Stimulated activated naive CD4-positive, alpha-beta T cell treated with Interleukin-2 at 50 U/mL for 16 hours (primary cell): ENCODE measurements around the gene RNF112.
"Not testable (repeated sequence)": the region's sequence is repeated elsewhere in the genome, so short reads cannot be mapped to it uniquely, and the experiment has no call there.

Experiments used
- DNase-seq: peaks from one replicate; lab custom pipeline; 2025; lab: John Stamatoyannopoulos, UW

The RNF112 gene

DNA sequence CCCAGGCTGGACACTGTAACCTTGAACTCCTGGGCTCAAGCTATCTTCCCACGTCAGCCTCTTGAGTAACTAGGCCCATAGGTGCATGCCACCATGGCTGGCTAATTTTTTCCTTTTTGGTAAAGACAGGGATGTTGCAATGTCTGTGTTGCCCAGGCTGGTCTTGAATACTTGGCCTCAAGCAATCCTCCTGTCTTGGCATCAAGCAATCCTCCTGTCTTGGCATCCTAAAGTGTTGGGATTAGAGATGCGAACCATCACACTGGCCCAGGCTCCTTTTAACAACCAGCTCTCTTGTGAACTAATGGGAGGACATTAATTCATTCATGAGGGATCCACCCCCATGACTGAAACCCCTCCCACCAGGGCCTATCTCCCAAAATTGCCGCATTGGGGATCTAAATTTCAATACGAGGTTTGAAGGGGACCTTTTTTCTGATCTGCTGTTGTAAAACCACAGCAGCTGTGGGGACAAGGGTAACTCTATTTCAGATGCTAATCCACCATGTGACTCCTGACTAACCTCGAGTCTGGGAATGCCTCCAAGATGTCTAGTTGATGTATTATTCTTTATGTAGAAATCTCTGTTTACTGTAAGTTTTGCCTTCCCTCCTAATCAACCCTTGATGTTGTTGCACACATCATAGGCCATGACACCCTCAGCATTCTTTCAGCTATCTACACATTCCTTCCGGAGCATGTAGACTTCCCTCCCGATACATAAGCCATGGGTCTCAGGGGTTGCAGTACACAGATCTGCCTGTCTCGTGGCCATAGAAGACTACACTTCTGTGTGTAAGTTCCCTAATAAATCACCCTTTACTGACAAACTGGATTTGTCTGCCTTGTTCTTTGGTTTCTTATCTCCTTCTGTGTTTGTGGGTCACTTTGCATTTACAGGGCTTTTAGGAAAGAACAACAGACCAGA lies 37.6 kb downstream of the RNF112 start:
- DNase-seq: no peak

DNA sequence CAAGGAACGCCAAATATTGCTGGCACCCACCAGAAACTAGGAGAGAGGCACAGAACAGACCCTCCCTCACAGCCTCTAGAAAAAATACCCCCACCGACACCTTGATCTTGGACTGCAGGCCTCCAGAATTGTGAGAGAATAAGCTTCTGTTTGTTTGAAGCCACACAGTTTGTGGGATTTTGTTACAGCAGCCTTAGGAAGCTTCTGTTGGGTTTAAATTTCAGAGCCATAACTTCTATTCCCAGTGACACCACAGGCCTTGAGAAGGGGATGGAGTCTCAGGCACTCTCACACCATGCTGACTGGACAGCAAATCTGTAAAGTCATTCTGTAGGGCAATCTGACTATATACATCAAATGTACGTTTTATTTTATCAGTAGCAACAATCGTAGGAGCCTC lies 38.6 kb downstream of the RNF112 start:
- no peak for DNase-seq

DNA sequence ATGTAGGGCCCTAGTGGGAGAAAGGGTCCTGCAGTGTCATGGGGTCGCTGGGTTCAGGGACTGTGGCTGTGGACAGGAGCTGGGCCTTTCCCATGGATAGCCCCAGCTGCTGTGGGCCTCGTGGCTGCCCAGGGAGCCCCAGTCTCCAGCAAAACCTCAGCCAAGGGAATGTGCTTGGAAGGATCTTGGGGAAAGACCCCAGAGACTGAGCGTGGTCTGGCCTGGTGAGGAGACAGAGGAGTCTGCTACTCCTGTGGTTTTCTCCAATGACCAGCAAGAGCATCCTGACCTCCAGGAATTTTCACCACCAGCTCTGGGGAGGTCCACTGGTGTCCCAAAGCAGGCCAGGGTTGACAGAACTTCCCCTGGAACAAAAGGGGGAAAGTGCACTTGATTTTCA lies 42.3 kb downstream of the RNF112 start:
- DNase-seq: no peak

DNA sequence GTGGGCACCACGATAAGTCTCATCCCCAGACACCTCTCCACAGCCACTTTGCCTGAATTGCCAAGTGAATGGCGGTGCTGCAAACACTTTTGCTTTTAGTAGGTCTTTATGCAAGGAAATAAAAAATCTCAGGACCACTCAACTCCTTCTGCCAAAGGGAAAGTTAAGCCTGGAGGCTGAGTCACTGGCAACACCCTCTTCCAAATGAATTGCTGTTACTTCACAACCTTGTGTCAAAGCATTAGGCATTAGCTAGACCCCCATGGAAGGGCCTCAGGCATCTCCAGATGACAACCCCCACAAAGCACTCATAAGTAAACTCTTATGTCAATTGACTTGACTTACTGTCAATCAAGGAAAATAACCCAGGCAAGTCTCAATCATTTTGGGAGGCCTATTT lies 43.0 kb downstream of the RNF112 start:
- DNase-seq: no peak

DNA sequence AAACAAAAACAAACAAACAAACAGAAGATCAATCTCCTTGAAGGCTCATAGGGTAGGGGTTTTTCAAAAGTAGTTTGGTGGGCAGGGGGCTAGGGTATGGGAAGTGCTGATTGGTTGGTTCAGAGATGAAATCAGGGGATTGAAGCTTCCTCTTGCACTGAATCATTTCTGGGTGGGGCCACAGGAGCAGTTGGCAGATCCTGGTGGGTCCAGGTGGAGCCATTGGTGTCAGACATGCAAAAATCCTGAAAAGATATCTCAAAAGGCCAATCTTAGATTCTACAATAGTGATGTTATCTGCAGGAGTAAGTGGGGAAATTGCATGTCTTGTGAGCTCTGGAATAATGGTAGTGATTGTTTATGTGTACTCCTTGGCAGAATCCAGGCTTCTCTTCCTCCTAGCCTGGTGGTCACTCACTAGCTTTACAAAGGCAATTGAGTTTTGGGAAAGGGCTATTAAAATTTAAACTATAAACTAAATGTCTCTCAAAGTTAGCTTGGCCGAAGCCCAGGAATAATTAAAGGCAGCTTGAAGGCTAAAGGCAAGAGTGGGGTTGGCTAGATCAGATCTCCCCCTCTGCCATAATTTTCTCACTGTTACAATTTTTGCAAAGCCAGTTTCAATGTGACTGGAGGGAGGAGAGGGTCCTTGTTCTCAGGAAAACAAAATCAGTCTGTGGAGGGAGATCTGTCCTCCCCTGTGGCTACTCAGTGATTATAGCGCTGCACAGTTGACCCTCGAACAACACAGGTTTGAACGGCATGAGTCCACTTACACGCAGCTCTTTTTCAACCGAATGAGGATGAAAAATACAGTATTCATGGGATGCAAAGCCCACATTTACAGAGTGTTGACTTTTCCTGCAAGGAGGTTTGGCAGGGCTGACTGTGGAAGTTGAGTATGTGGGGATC lies 45.2 kb downstream of the RNF112 start:
- no peak for DNase-seq

DNA sequence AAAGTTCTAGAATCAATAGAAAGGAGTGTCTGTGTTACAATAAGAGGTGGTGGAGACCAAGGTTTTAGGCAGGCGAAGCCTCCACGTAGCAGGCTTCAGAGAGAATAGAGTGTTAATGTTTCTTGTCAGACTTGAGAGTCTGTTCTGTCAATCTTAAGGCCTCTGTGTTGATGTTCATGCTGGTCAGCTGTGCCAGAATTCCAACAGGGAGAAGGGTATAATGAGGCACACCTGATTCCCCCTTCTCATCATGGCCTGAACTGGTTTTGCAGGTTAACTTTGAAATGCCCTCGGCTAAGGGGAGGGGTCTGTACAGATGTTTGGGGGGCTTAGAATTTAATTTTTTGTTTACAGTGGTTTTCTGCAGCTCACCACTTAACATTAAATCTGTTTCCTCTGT lies 46.0 kb downstream of the RNF112 start:
- no peak for DNase-seq

DNA sequence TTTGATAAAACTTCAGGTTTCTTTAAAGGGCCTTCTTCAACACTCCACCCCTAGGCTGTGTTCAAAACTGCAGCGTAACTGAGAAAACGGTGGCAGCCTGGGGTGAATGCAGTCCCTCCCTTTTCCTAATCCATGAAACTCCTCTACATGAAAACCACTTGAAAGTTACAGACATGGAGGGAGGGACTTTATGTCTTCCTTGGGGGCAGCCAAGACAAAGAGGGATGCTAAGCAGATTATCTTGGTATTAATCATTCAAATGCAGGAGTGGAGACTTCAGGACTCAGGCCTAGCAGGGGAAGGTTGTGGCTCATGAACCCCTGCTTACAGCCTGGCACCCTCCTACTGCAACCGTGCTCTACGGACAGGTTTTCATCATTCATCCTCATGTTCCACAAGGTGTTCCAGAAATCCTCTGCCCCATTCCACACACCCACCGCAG lies 46.8 kb downstream of the RNF112 start:
- no peak for DNase-seq

DNA sequence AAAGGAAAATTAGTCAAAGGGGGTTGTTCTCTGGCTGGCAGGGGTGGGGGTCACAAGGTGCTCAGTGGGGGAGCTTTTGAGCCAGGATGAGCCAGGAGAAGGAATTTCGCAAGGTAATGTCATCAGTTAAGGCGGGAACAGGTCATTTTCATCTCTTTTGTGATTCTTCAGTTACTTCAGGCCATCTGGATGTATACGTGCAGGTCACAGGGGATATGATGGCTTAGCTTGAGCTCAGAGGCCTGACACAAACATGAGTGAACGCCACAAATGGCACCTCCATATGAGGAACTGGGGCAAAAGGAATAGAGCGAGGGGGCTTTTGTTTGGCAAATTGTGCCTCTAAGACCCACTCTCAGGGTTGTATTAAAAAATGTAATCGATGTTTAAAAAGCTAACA lies 47.4 kb downstream of the RNF112 start:
- not testable (repeated sequence) for DNase-seq

DNA sequence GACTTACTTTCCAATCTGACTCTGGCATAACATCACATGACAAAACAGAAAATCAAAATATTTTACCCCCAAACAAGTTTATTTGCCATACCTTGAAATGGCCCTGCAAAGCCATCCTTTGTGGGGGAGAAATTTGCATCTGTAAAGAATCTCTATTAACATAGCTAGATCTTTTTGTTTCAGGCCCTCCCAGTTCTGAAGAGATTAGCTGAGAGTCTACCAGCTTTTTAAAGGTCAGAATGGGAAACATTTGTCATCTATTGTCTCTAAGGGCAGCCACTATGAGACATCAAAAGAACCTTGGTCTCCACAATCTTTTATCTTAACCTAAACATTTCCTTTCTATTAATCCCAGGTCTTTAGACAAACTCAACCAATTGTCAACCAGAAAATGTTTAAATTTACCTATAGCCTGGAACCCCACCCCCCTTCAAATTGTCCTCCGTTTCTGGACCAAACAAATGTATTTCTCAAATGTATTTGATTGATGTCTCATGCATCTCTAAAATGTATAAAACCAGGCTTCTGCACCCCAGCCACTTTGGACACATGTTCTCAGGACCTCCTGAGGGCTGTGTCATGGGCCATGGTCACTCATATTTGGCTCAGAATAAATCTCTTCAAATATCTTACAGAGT lies 48.1 kb downstream of the RNF112 start:
- DNase-seq: not testable (repeated sequence)

DNA sequence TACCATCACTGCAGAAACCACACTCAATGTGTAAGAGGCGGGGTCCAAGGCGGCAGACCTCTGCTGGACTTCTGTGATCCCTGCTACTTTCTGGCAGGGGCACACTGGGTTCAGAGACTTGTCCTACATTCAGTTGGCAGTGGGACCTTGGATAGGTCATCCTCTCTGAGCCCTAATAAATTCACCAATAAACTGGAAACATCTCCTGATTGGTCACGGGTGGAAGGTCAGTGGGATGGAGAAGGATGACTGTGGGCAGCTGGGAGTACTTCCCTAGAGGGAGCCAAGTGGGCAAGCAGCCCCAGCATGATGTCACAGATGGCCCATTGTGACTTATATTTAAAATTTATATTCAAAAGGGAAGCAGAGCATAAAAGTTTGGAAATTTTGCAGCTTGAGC lies 49.7 kb downstream of the RNF112 start:
- DNase-seq: no peak

DNA sequence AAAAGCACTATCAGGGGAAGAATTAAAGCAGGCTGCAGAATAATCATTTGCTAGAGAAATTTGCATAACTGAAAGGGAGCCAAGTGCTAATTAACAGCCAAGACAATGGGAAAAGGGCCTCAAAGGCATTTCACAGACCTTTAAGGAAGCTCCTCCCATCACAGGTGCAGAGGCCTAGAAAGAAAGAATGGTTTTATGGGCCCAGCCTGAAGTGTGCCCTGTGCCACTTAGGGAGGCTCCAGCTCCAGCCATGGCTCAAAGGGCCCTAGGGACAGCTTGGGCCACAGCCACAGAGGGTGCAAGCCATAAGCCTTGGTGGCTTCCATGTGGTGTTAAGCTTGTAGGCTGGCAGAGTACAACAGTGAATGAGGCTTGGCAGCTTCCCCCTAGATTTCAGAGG lies 50.1 kb downstream of the RNF112 start:
- DNase-seq: no peak

DNA sequence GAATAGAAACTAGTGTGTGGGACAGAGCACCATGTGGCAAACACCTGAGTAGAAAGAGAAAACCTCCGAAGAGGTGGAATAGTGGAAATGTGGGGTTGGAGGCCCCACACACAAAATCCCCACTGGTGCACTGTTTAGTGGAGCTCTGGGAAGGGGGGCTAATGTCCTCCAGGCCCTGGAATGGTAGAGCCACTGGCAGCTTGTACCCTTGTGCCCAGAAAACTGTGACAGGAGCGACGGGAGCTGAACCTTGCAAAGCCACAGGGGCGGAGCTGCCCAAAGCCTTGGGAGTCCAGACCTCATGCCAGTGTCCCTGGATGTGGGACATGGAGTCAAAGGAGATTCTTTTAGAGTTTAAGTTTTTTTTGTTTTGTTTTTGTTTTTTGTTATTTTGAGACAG lies 50.6 kb downstream of the RNF112 start:
- no peak for DNase-seq

DNA sequence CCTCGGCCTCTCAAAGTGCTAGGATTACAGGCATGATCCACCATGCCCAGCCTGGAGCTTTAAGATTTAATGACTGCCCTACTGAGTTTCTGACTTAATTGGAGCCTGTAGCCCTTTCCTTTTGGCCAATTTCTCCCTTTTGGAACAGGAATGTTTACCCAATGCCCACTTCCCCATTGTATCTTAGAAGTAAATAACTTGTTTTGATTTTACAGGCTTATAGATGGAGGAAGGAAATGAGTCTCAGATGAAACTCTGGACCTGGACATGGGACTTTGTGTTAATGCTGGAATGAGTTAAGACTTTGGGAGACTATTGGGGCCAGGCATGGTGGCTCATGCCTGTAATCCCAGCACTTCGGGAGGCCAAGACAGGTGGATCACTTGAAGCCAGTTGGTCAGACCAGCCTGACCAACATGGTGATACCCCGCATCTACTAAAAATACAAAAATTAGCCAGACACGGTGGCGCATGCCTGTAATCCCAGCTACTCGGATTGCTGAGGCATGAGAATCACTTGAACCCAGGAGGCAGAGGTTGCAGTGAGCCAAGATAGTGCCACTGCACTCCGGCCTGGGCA lies 51.5 kb downstream of the RNF112 start:
- not testable (repeated sequence) for DNase-seq

DNA sequence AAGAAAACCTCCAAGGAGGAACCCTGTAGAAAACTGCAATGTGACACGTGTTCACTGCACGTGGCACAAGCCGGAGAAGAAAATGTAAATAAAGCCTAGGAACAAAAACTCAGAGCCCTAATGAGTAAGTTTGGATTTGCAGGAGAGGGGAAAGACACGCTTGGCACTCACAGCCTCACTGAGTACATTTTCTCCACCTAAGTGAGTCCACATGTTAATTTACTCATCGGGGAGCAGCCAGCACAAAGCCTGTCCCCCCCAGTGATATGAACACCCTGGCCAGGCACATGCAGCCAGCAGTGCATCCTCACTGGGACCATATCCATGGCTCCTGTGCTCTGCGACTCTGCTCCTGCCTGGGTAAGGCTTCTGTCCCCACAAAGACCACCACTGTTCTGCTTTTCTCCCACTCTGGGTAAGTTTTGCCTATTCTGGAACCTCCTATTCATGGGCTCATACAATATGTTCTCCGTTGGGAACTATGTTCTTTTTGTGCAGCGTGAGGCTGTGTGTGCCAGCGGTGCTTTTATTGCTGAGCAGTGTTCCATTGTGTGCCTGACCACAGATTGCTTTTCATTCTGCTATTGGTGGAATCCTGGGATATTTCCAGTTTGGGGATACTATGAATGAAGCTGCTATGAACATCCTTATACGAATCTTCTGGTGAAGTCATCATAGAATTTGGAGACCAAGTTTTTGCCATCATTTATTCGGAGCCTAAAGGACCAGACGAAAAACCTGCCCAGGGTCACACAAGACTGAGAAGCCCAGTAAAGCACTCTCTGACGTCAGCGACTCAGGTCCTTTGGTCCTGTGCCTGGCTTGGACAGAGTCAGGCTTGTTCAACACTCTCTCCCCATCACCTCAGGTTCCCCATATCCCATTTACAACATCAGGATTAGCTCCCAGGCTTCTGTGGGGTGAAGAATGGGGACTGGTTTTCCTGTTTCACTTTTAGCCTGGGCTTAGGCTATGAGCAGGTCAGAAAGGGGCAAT lies 53.3 kb downstream of the RNF112 start:
- no peak for DNase-seq
